ENCODE results near the gene NBEA.
"Not testable (repeated sequence)": the region's sequence is repeated elsewhere in the genome, so short reads cannot be mapped to it uniquely, and the experiment has no call there.

Gene NBEA

GRCh38 chr13:35378939-35379338 is 436.9 kb downstream of the NBEA start:
- TF ChIP-seq, protein P1, sequence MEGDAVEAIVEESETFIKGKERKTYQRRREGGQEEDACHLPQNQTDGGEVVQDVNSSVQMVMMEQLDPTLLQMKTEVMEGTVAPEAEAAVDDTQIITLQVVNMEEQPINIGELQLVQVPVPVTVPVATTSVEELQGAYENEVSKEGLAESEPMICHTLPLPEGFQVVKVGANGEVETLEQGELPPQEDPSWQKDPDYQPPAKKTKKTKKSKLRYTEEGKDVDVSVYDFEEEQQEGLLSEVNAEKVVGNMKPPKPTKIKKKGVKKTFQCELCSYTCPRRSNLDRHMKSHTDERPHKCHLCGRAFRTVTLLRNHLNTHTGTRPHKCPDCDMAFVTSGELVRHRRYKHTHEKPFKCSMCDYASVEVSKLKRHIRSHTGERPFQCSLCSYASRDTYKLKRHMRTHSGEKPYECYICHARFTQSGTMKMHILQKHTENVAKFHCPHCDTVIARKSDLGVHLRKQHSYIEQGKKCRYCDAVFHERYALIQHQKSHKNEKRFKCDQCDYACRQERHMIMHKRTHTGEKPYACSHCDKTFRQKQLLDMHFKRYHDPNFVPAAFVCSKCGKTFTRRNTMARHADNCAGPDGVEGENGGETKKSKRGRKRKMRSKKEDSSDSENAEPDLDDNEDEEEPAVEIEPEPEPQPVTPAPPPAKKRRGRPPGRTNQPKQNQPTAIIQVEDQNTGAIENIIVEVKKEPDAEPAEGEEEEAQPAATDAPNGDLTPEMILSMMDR (conservative IDR thresholded peaks at IDR 0.05; ENCODE audit: low read length): no peak
- no peak for DNase-seq (ENCODE audit: low read depth)
- no peak overlapping the region for H3K4me3 ChIP-seq (ENCODE audit: low read length)

DNA sequence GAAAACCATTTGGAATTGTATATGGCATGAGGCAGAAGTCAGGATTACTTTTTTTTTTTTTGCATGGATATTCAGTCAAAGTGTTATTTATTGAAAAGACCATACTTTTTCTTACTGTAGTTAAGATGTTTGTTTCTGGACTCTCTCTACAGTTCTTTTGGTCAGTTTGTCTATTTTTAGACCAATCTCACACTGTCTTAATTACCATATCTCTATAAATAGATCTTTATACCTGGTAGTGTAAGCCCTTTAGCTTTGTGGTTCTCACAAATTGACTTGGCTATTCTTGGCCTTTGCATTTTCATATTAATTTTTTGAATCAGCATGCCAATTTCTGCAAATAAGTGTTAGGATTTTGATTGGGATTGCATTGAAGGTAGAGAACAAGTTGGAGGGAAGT is 437.6 kb downstream of the NBEA start:
- DNase-seq (ENCODE audit: low read depth): no peak
- no peak overlapping the region for H3K4me3 ChIP-seq (ENCODE audit: low read length)
- TF ChIP-seq, protein P1 (conservative IDR thresholded peaks at IDR 0.05; ENCODE audit: low read length): no peak

DNA sequence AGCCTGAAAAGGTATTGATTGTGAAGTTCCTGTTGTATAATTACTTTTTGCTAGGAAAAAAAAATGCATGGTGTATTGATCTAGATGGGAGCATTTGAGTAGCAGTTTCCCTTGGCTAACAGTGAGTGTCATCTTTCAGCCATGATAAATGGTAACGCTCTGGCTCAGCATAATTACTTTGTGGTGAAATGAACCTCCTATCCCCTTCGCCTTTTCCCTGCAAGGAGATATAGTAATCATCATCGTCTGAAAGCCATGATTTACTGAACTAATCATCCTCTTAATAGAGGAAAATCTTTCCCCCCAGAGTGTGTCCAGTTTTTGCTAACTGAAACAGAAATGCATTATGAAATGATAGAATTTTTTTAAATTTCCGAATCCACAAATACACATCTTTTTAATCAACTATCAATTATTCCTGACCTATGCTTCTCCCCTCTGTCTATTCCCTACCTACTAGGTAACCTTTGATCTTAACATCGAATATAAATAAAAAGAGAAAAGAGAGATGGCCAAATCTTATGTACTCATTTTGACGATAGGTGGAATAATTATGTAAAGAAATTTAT is 445.7 kb downstream of the NBEA start:
- no peak for DNase-seq (ENCODE audit: low read depth)
- H3K4me3 ChIP-seq (ENCODE audit: low read length): no peak overlapping the region
- TF ChIP-seq, protein P1 (conservative IDR thresholded peaks at IDR 0.05; ENCODE audit: low read length): no peak

DNA sequence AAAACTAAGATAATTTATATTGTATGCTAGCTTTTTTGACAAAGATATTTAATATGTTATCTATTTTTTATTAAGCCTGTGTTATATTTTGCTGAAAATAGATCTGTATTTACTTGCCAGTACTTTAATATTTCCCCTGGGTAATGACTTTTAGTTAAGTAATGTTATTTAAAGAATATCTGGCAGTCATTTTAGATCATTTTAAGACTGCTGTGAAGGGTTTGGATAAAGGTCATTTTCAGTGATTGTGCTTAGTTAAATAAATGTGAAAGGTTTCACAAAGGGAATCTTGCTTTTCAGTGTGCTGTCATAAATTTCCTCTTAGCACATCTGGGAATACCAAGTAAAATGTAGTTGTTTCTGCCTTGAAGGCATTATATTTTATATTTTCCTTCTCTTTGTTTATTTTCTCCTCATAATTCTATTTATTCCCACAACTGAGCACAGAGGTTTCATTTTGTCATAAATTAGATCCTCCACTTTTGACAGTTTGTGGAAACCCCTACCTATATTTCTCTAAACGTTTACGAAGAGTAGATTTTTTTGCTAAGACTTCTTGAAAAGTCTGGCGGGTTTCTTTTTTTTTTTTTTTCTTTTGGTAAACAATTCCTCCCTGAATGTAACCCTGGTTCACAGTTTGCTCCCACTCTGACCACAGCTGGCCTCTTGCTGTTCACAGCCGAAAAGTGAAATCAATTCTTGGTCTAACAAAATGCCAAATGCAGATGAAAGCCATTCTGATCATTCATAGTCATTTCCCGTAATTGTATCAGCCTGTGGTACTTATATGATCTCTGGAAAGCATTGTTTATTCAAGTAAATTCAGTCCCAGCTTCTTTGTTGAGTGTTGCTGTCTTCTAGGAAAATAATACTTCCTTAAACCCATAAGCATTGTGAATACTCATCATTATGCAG is 446.6 kb downstream of the NBEA start:
- peak; percentile 61 for DNase-seq (ENCODE audit: low read depth)
- TF ChIP-seq, protein P1 (conservative IDR thresholded peaks at IDR 0.05; ENCODE audit: low read length): no peak
- H3K4me3 ChIP-seq (ENCODE audit: low read length): peak overlapping the region; percentile 3

- no peak for DNase-seq (ENCODE audit: low read depth)
- TF ChIP-seq, protein P1 (conservative IDR thresholded peaks at IDR 0.05; ENCODE audit: low read length): no peak
- no peak overlapping the region for H3K4me3 ChIP-seq (ENCODE audit: low read length)
Measured at GRCh38 chr13:35389535-35389934, 447.5 kb downstream of the NBEA start.

DNA sequence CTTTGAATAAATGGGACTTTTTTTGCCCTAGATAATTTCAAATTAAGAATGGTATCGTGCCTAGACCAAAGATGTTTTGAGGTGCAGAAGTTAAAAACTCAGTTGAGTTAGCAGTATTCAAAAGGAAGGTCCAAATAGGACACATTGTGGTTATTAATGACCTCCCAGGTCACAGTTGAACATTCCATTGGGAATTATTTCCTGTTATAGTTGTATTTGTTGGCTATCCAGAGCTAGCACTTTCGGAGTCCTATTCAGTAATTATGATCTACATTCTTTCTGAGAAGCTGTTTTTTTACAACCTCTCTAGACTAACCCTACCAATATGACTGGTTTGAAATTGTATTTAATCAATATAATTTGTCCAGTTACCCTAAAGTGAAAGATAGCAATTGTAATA is 450.7 kb downstream of the NBEA start:
- TF ChIP-seq, protein P1 (conservative IDR thresholded peaks at IDR 0.05; ENCODE audit: low read length): no peak
- H3K4me3 ChIP-seq (ENCODE audit: low read length): no peak overlapping the region
- DNase-seq (ENCODE audit: low read depth): no peak

DNA sequence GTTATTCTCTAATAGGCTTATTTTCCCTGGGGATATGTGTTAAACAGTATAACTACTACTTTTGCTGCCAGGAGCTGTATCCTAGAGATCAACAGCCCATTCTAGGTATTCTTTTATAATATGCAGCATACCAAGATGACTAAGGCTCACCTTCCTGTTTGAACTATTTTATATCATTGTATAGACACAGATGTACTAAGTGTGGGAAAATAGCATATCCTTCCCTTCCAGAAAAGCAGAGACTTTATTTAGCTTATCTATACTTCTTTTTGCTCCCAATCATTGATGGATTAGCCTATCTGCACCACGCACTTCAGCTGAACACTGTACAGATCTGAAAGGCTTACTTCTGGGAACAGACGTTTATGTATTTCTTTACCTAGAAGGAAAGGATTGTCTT is 451.8 kb downstream of the NBEA start:
- DNase-seq (ENCODE audit: low read depth): no peak
- no peak overlapping the region for H3K4me3 ChIP-seq (ENCODE audit: low read length)
- TF ChIP-seq, protein P1 (conservative IDR thresholded peaks at IDR 0.05; ENCODE audit: low read length): no peak

DNA sequence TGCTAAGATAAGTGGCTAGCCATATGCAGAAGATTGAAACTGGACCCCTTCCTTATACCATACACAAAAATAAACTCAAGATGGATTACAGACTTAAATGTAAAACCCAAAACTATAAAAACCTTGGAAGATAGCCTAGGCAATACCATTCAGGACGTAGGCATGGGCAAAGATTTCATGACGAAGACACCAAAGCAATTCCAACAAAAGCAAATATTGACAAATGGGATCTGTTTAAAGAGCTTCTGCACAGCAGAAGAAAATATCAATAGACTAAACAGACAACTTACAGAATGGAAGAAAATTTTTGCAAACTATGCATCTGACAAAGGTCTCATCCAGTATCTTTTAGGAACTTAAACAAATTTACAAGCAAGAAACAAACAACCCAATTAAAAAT is 466.2 kb downstream of the NBEA start:
- DNase-seq (ENCODE audit: low read depth); H3K4me3 ChIP-seq (ENCODE audit: low read length): not testable (repeated sequence)
